ENCODE measurements around the gene NF1.

- no peak for TF ChIP-seq CTCF (IDR thresholded peaks at IDR 0.05)
- TF ChIP-seq POLR2A (IDR thresholded peaks at IDR 0.05) = no peak
Measured at GRCh38 chr17:31174215-31174614, 79.4 kb downstream of the NF1 start.

All from Peyer's patch (tissue), 4 donors.